WTC11 (cell line): ENCODE results near the gene UTF1. TPM values are rescaled to one million over a fixed set of nuclear protein-coding genes. Genes with fewer than 3 reads are reported as not detected.

ENCODE experiments used
- ATAC-seq: fragments of 200-7000 bp; cut with Tn5 transposase; 2 replicates; pipeline ENCODE4 v1.10.0; 2021; ENCODE audit warnings: mild to moderate bottlenecking, moderate library complexity
- CTCF ChIA-PET: fragments of 300-600 bp; sonication (Branson Sonifier 250); formaldehyde crosslinking; loops from one replicate; lab custom pipeline; 2021; ENCODE audit warnings: antibody characterized with exemption; lab: Charles Lee
- POLR2A ChIA-PET: fragments of 350-600 bp; sonication (Branson Sonifier 250); formaldehyde crosslinking; loops from one replicate; lab custom pipeline; 2021; ENCODE audit warnings: antibody characterized with exemption; lab: Charles Lee
- DNase-seq: peaks from one replicate; pipeline ENCODE4 v3.0.0; 2021; ENCODE audit warnings: low spot score
- H3K27ac Mint-ChIP-seq: 2 replicates; pipeline ENCODE4 v1.8.0; 2021; ENCODE audit warnings: mixed read lengths
- H3K27me3 Mint-ChIP-seq: 2 replicates; pipeline ENCODE4 v1.8.0; 2021; ENCODE audit warnings: low read depth, mild to moderate bottlenecking, moderate library complexity, mixed read lengths
- H3K36me3 Mint-ChIP-seq: 2 replicates; pipeline ENCODE4 v1.8.0; 2021; ENCODE audit warnings: mixed read lengths
- H3K4me1 Mint-ChIP-seq: 2 replicates; pipeline ENCODE4 v1.8.0; 2022; ENCODE audit warnings: mixed read lengths
- H3K4me3 Mint-ChIP-seq: 2 replicates; pipeline ENCODE4 v1.8.0; 2021; ENCODE audit warnings: mild to moderate bottlenecking, moderate library complexity, mixed read lengths
- H3K9me3 Mint-ChIP-seq: 2 replicates; pipeline ENCODE4 v1.8.0; 2021; ENCODE audit warnings: mixed read lengths
- ATF3 ChIP-seq: sonication (generic); formaldehyde crosslinking; conservative IDR thresholded peaks from 2 replicates; pipeline ENCODE4 v1.8.1; 2022; ENCODE audit warnings: mild to moderate bottlenecking, missing genetic modification reagents
- CBFB ChIP-seq: sonication (generic); formaldehyde crosslinking; IDR thresholded peaks from 2 replicates; pipeline ENCODE4 v1.8.1; 2022; ENCODE audit warnings: mild to moderate bottlenecking, low read depth, missing genetic modification reagents
- CTCF ChIP-seq: fragments of 200-600 bp; IDR thresholded peaks from 2 replicates; pipeline ENCODE4 v1.8.0; 2022; ENCODE audit warnings: antibody characterized with exemption
- E2F1 ChIP-seq: sonication (generic); formaldehyde crosslinking; IDR thresholded peaks from 2 replicates; pipeline ENCODE4 v1.8.0; 2022; ENCODE audit warnings: mild to moderate bottlenecking, missing genetic modification reagents
- FOXP1 ChIP-seq: sonication (generic); formaldehyde crosslinking; IDR thresholded peaks from 2 replicates; pipeline ENCODE4 v1.8.0; 2022; ENCODE audit warnings: missing genetic modification reagents, mild to moderate bottlenecking, moderate library complexity, borderline replicate concordance
- FOXP4 ChIP-seq: sonication (generic); formaldehyde crosslinking; IDR thresholded peaks from 2 replicates; pipeline ENCODE4 v1.8.0; 2022; ENCODE audit warnings: mild to moderate bottlenecking, missing genetic modification reagents
- GTF2I ChIP-seq: fragments of 250-450 bp; sonication (Bioruptor Pico); conservative IDR thresholded peaks from 2 replicates; pipeline ENCODE4 v1.4.0; 2021; ENCODE audit warnings: mild to moderate bottlenecking
- IRF1 ChIP-seq: sonication (generic); formaldehyde crosslinking; IDR thresholded peaks from 2 replicates; pipeline ENCODE4 v1.8.0; 2023; ENCODE audit warnings: missing genetic modification reagents
- IRF2 ChIP-seq: sonication (generic); formaldehyde crosslinking; IDR thresholded peaks from 2 replicates; pipeline ENCODE4 v1.8.0; 2022; ENCODE audit warnings: low read depth, missing genetic modification reagents, borderline replicate concordance
- NR1H2 ChIP-seq: sonication (generic); formaldehyde crosslinking; IDR thresholded peaks from 2 replicates; pipeline ENCODE4 v1.9.0; 2021; ENCODE audit warnings: mild to moderate bottlenecking, moderate library complexity, missing genetic modification reagents
- SMAD3 ChIP-seq: sonication (generic); formaldehyde crosslinking; IDR thresholded peaks from 2 replicates; pipeline ENCODE4 v1.8.0; 2022; ENCODE audit warnings: missing genetic modification reagents, mild to moderate bottlenecking, borderline replicate concordance
- SMAD4 ChIP-seq: sonication (generic); formaldehyde crosslinking; IDR thresholded peaks from 2 replicates; pipeline ENCODE4 v1.8.0; 2022; ENCODE audit warnings: mild to moderate bottlenecking, missing genetic modification reagents
- TEAD4 ChIP-seq: sonication (generic); formaldehyde crosslinking; IDR thresholded peaks from 2 replicates; pipeline ENCODE4 v1.8.0; 2022; ENCODE audit warnings: mild to moderate bottlenecking, missing genetic modification reagents
- ZBTB43 ChIP-seq: sonication (generic); formaldehyde crosslinking; IDR thresholded peaks from 2 replicates; pipeline ENCODE4 v1.8.1; 2023; ENCODE audit warnings: mild to moderate bottlenecking, missing genetic modification reagents
- ZNF121 ChIP-seq: sonication (generic); formaldehyde crosslinking; IDR thresholded peaks from 2 replicates; pipeline ENCODE4 v1.8.0; 2023; ENCODE audit warnings: missing genetic modification reagents
- ZNF219 ChIP-seq: sonication (generic); formaldehyde crosslinking; IDR thresholded peaks from 2 replicates; pipeline ENCODE4 v1.8.0; 2023; ENCODE audit warnings: missing genetic modification reagents, mild to moderate bottlenecking, borderline replicate concordance
- ZNF281 ChIP-seq: sonication (generic); formaldehyde crosslinking; IDR thresholded peaks from 2 replicates; pipeline ENCODE4 v1.8.0; 2023; ENCODE audit warnings: mild to moderate bottlenecking, missing genetic modification reagents
- ZNF396 ChIP-seq: fragments of 250-450 bp; sonication (Bioruptor Pico); IDR thresholded peaks from 2 replicates; pipeline ENCODE4 v1.8.0; 2021; ENCODE audit warnings: mild to moderate bottlenecking, moderate library complexity, borderline replicate concordance
- ZNF416 ChIP-seq: fragments of 250-450 bp; sonication (Bioruptor Pico); IDR thresholded peaks from 2 replicates; pipeline ENCODE4 v1.9.0; 2021; ENCODE audit warnings: mild to moderate bottlenecking, inconsistent platforms
- total RNA-seq: library from RNA; stranded (reverse); gene quantifications from 3 replicates; pipeline ENCODE4 v1.2.3, GENCODE V29; 2021

Gene UTF1
- total RNA-seq, 1 experiment from 2014 or later = 196 TPM

GRCh38 chr10:133274751-133275683, 45.0 kb downstream of the UTF1 start (continued):
- TF ChIP-seq TEAD4 (no peak), ZBTB43 (CRISPR knock-in tag) (no peak)

- no peak for DNase-seq
- TF ChIP-seq ZNF396 (no peak), FOXP4 (CRISPR knock-in tag) (no peak), NR1H2 (CRISPR knock-in tag) (no peak), ZNF219 (CRISPR knock-in tag) (no peak), CTCF (no peak), IRF1 (no peak), CBFB (no peak), ZNF281 (CRISPR knock-in tag) (no peak), ZNF416 (CRISPR knock-in tag) (no peak), SMAD3 (CRISPR knock-in tag) (no peak)
- TF ChIP-seq, all 79 proteins: peak for 0
- Mint-ChIP-seq H3K27me3 (no peaks in the 10 kb centered on the region), H3K36me3 (no peaks in the 10 kb centered on the region), H3K4me1 (peaks cover 6% of the 10 kb centered on the region; the same call in 1 of the 2 replicates), H3K27ac (no peak overlapping the region), H3K9me3 (no peaks in the 10 kb centered on the region), H3K4me3 (peak overlapping the region; percentile 54)
- ChIA-PET CTCF (interaction anchor here (0.6 to 2.6 kb wide), 13 partner anchors 9 to 475 kb away, joined by 3 to 23 read pairs (median 5); no protein-coding TSS in a partner anchor), POLR2A (no interaction called here)
- ATAC-seq = no peak; the same call in 1 of the 2 replicates
Measured at GRCh38 chr10:133275684-133276092, 45.7 kb downstream of the UTF1 start.

GRCh38 chr10:133276100-133276434, 46.0 kb downstream of the UTF1 start:
- CTCF ChIA-PET = interaction anchor here (0.6 to 2.6 kb wide), 11 partner anchors 9 to 475 kb away, joined by 3 to 23 read pairs (median 5); no protein-coding TSS in a partner anchor
- POLR2A ChIA-PET = no interaction called here
- no peak for ATAC-seq
- TF ChIP-seq ATF3 (CRISPR knock-in tag) (no peak), E2F1 (CRISPR knock-in tag) (no peak), ZBTB43 (CRISPR knock-in tag) (no peak), FOXP1 (CRISPR knock-in tag) (no peak), ZNF121 (CRISPR knock-in tag) (no peak), IRF2 (CRISPR knock-in tag) (no peak), SMAD4 (no peak), GTF2I (no peak)

More at GRCh38 chr10:133276100-133276434, 46.0 kb downstream of the UTF1 start:
- H3K4me1 Mint-ChIP-seq = peaks cover 6% of the 10 kb centered on the region; the same call in 1 of the 2 replicates
- peak overlapping the region; percentile 54 for H3K4me3 Mint-ChIP-seq
- no peak for DNase-seq
- H3K27ac Mint-ChIP-seq = no peak overlapping the region
- H3K27me3 Mint-ChIP-seq = no peaks in the 10 kb centered on the region
- H3K9me3 Mint-ChIP-seq = no peaks in the 10 kb centered on the region
- H3K36me3 Mint-ChIP-seq = no peaks in the 10 kb centered on the region
